ENCODE data around the gene IL17REL.

GRCh38 chr22:49955581-49956417 lies 56.8 kb downstream of the IL17REL start:
- TF ChIP-seq EP300 (IDR thresholded peaks at IDR 0.05): no peak
- TF ChIP-seq POLR2A (IDR thresholded peaks at IDR 0.05): no peak
- no peak for TF ChIP-seq CTCF (IDR thresholded peaks at IDR 0.05)
